ENCODE measurements around the gene HIVEP3.

The HIVEP3 gene

GRCh38 chr1:41486053-41486370 is 432.7 kb downstream of the HIVEP3 start:
- no peaks in the 10 kb centered on the region for H3K4me1 Mint-ChIP-seq
- H3K27ac Mint-ChIP-seq: no peak overlapping the region
- CTCF ChIA-PET: no interaction called here
- H3K27me3 Mint-ChIP-seq: peaks cover 69% of the 10 kb centered on the region
- H3K4me3 Mint-ChIP-seq: no peak overlapping the region
- H3K9me3 Mint-ChIP-seq: no peaks in the 10 kb centered on the region
- DNase-seq: no peak
- no peaks in the 10 kb centered on the region for H3K36me3 Mint-ChIP-seq

GRCh38 chr1:41485605-41486004 is 433.1 kb downstream of the HIVEP3 start:
- no peak overlapping the region for H3K4me3 Mint-ChIP-seq
- CTCF ChIA-PET: no interaction called here
- H3K4me1 Mint-ChIP-seq: no peaks in the 10 kb centered on the region
- H3K27ac Mint-ChIP-seq: no peak overlapping the region
- peaks cover 67% of the 10 kb centered on the region for H3K27me3 Mint-ChIP-seq
- no peaks in the 10 kb centered on the region for H3K9me3 Mint-ChIP-seq
- DNase-seq: no peak
- no peaks in the 10 kb centered on the region for H3K36me3 Mint-ChIP-seq

GRCh38 chr1:41484402-41485241 is 434.1 kb downstream of the HIVEP3 start, which contains the start of gene EDN2:
EDN2 (minus strand) TSS chr1:41484683; CDS start chr1:41484601, 82 bp downstream.
- no peaks in the 10 kb centered on the region for H3K4me1 Mint-ChIP-seq
- no peaks in the 10 kb centered on the region for H3K36me3 Mint-ChIP-seq
- H3K27ac Mint-ChIP-seq: no peak within 1 kb of the TSS
- H3K9me3 Mint-ChIP-seq: no peaks in the 10 kb centered on the region
- DNase-seq: no peak
- CTCF ChIA-PET: interaction anchor here (3.2 kb wide), 1 partner anchor 8 kb away, joined by 13 read pairs; no protein-coding TSS in a partner anchor
- H3K4me3 Mint-ChIP-seq: no peak within 1 kb of the TSS
- peaks cover 66% of the 10 kb centered on the region for H3K27me3 Mint-ChIP-seq

- H3K4me3 Mint-ChIP-seq: no peak overlapping the region
- CTCF ChIA-PET: interaction anchor here (3.2 kb wide), 1 partner anchor 9 kb away, joined by 13 read pairs; no protein-coding TSS in a partner anchor
- H3K36me3 Mint-ChIP-seq: no peaks in the 10 kb centered on the region
- no peaks in the 10 kb centered on the region for H3K9me3 Mint-ChIP-seq
- no peaks in the 10 kb centered on the region for H3K4me1 Mint-ChIP-seq
- DNase-seq: no peak
- H3K27ac Mint-ChIP-seq: no peak overlapping the region
- H3K27me3 Mint-ChIP-seq: peaks cover 66% of the 10 kb centered on the region
Measured at GRCh38 chr1:41483960-41484401, 434.7 kb downstream of the HIVEP3 start.

GRCh38 chr1:41483001-41483850 is 435.5 kb downstream of the HIVEP3 start:
- H3K27ac Mint-ChIP-seq: no peak overlapping the region
- peaks cover 65% of the 10 kb centered on the region for H3K27me3 Mint-ChIP-seq
- CTCF ChIA-PET: interaction anchor here (1.1 to 3.2 kb wide), 2 partner anchors 9 to 16 kb away, joined by 3 to 13 read pairs; no protein-coding TSS in a partner anchor
- no peak overlapping the region for H3K4me3 Mint-ChIP-seq
- H3K36me3 Mint-ChIP-seq: no peaks in the 10 kb centered on the region
- no peak for DNase-seq
- no peaks in the 10 kb centered on the region for H3K9me3 Mint-ChIP-seq
- no peaks in the 10 kb centered on the region for H3K4me1 Mint-ChIP-seq

- Mint-ChIP-seq H3K27ac (no peak overlapping the region), H3K9me3 (no peaks in the 10 kb centered on the region), H3K27me3 (peaks cover 57% of the 10 kb centered on the region), H3K4me1 (no peaks in the 10 kb centered on the region), H3K36me3 (no peaks in the 10 kb centered on the region), H3K4me3 (no peak overlapping the region)
- DNase-seq: no peak
- CTCF ChIA-PET: interaction anchor here (1.1 to 3.2 kb wide), 2 partner anchors 10 to 17 kb away, joined by 3 to 13 read pairs; no protein-coding TSS in a partner anchor
Measured at GRCh38 chr1:41482001-41482765, 436.5 kb downstream of the HIVEP3 start.

GRCh38 chr1:41481109-41481775 is 437.5 kb downstream of the HIVEP3 start:
- H3K4me3 Mint-ChIP-seq: no peak overlapping the region
- H3K4me1 Mint-ChIP-seq: no peaks in the 10 kb centered on the region
- no peak overlapping the region for H3K27ac Mint-ChIP-seq
- DNase-seq: no peak
- CTCF ChIA-PET: interaction anchor here (3.2 kb wide), 1 partner anchor 11 kb away, joined by 13 read pairs; no protein-coding TSS in a partner anchor
- H3K9me3 Mint-ChIP-seq: no peaks in the 10 kb centered on the region
- peaks cover 48% of the 10 kb centered on the region for H3K27me3 Mint-ChIP-seq
- no peaks in the 10 kb centered on the region for H3K36me3 Mint-ChIP-seq

- no peaks in the 10 kb centered on the region for H3K4me1 Mint-ChIP-seq
- peaks cover 43% of the 10 kb centered on the region for H3K27me3 Mint-ChIP-seq
- H3K27ac Mint-ChIP-seq: no peak overlapping the region
- no peaks in the 10 kb centered on the region for H3K9me3 Mint-ChIP-seq
- no peak for DNase-seq
- no peak overlapping the region for H3K4me3 Mint-ChIP-seq
- H3K36me3 Mint-ChIP-seq: no peaks in the 10 kb centered on the region
- CTCF ChIA-PET: interaction anchor here (1.2 kb wide), 1 partner anchor 10 kb away, joined by 3 read pairs; no protein-coding TSS in a partner anchor
Measured at GRCh38 chr1:41480204-41481108, 438.3 kb downstream of the HIVEP3 start.

GRCh38 chr1:41479808-41480160 is 438.9 kb downstream of the HIVEP3 start:
- CTCF ChIA-PET: interaction anchor here (1.2 kb wide), 1 partner anchor 11 kb away, joined by 3 read pairs; no protein-coding TSS in a partner anchor

GRCh38 chr1:41479000-41479807 is 439.5 kb downstream of the HIVEP3 start:
- H3K36me3 Mint-ChIP-seq: no peaks in the 10 kb centered on the region
- DNase-seq: no peak
- no peak overlapping the region for H3K4me3 Mint-ChIP-seq
- H3K4me1 Mint-ChIP-seq: no peaks in the 10 kb centered on the region
- CTCF ChIA-PET: interaction anchor here (1.2 to 1.5 kb wide), 2 partner anchors 11 to 197 kb away, joined by 3 read pairs; no protein-coding TSS in a partner anchor
- H3K27me3 Mint-ChIP-seq: peaks cover 40% of the 10 kb centered on the region
- no peak overlapping the region for H3K27ac Mint-ChIP-seq
- H3K9me3 Mint-ChIP-seq: no peaks in the 10 kb centered on the region

More at GRCh38 chr1:41479808-41480160, 438.9 kb downstream of the HIVEP3 start:
- Mint-ChIP-seq H3K4me1 (no peaks in the 10 kb centered on the region), H3K27me3 (peaks cover 41% of the 10 kb centered on the region), H3K4me3 (no peak overlapping the region), H3K36me3 (no peaks in the 10 kb centered on the region), H3K27ac (no peak overlapping the region), H3K9me3 (no peaks in the 10 kb centered on the region)
- DNase-seq: no peak

- Mint-ChIP-seq H3K27me3 (peaks cover 35% of the 10 kb centered on the region), H3K4me1 (no peaks in the 10 kb centered on the region), H3K4me3 (no peak overlapping the region), H3K36me3 (no peaks in the 10 kb centered on the region), H3K9me3 (no peaks in the 10 kb centered on the region), H3K27ac (no peak overlapping the region)
- CTCF ChIA-PET: interaction anchor here (1.5 kb wide), 1 partner anchor 196 kb away, joined by 3 read pairs; no protein-coding TSS in a partner anchor
- no peak for DNase-seq
Measured at GRCh38 chr1:41478118-41478748, 440.5 kb downstream of the HIVEP3 start.

Measured in activated naive CD4-positive, alpha-beta T cell treated with anti-CD3 and anti-CD28 coated beads, Interleukin-2, amount 10 ng/mL, durations not matched to agents 7 days and 5 days (primary cell).